D721Med (cell line): Measurements from ENCODE around the gene CRIP2.

Experiments
- DNase-seq: peaks from one replicate; pipeline ENCODE4 v3.0.0; 2011; ENCODE audit warnings: low spot score; ENCODE audit not compliant: insufficient read length
- FAIRE-seq: peaks from 2 replicates; lab custom pipeline; 2011; peaks lifted over from hg19 to GRCh38; lab: Jason Lieb, UNC
- CTCF ChIP-seq: IDR thresholded peaks from 2 replicates; pipeline ENCODE4 v1.5.1; 2012; ENCODE audit warnings: mild to moderate bottlenecking, control low read depth; ENCODE audit not compliant: insufficient read depth; ENCODE audit errors: missing control alignments

Gene CRIP2

GRCh38 chr14:105460616-105461015 lies 14.0 kb upstream of the CRIP2 start:
- FAIRE-seq (no peak), DNase-seq (no peak)
- no peak for TF ChIP-seq CTCF

- DNase-seq, result no peak
- no peak for FAIRE-seq
- no peak for TF ChIP-seq CTCF
Measured at GRCh38 chr14:105461903-105462302, 12.7 kb upstream of the CRIP2 start.

- no peak for TF ChIP-seq CTCF
- DNase-seq, result no peak
- FAIRE-seq, result no peak
Measured at GRCh38 chr14:105464501-105464900, 10.1 kb upstream of the CRIP2 start.

GRCh38 chr14:105465209-105466031 lies 9.2 kb upstream of the CRIP2 start:
- no peak for FAIRE-seq
- no peak for DNase-seq
- TF ChIP-seq CTCF, result no peak

- no peak for DNase-seq
Measured at GRCh38 chr14:105466531-105467248, 7.9 kb upstream of the CRIP2 start.

GRCh38 chr14:105467249-105467941 lies 7.2 kb upstream of the CRIP2 start:
- no peak for FAIRE-seq
- TF ChIP-seq CTCF, result no peak
- no peak for DNase-seq

More at GRCh38 chr14:105466531-105467248, 7.9 kb upstream of the CRIP2 start:
- FAIRE-seq, result no peak
- TF ChIP-seq CTCF, result no peak
